SJCRH30 (cell line): ENCODE results near the gene MEI4. TPM values are rescaled to one million over a fixed set of nuclear protein-coding genes. Genes with fewer than 3 reads are reported as not detected.
"Not testable (repeated sequence)": the region's sequence is repeated elsewhere in the genome, so short reads cannot be mapped to it uniquely, and the experiment has no call there.

Experiments used
- DNase-seq, 2 experiments: peaks; one replicate each; pipeline ENCODE4 v3.0.0-alpha.2; 2015 to 2020
- H3K27ac ChIP-seq: fragments of 250-450 bp; sonication (Bioruptor Pico); 2 replicates; pipeline ENCODE4 v1.5.1; 2020; ENCODE audit warnings: mild to moderate bottlenecking, moderate library complexity
- H3K27me3 ChIP-seq: fragments of 250-450 bp; sonication (Bioruptor Pico); 2 replicates; pipeline ENCODE4 v1.5.1; 2020; ENCODE audit warnings: mild to moderate bottlenecking, moderate library complexity
- H3K36me3 ChIP-seq: fragments of 250-450 bp; sonication (Bioruptor Pico); 2 replicates; pipeline ENCODE4 v1.5.1; 2020; ENCODE audit warnings: mild to moderate bottlenecking, moderate library complexity
- H3K4me1 ChIP-seq: fragments of 250-450 bp; sonication (Bioruptor Pico); 2 replicates; pipeline ENCODE4 v1.5.1; 2020; ENCODE audit warnings: mild to moderate bottlenecking, moderate library complexity
- H3K4me3 ChIP-seq: fragments of 250-450 bp; sonication (Bioruptor Pico); 2 replicates; pipeline ENCODE4 v1.5.1; 2020; ENCODE audit warnings: mild to moderate bottlenecking, moderate library complexity
- H3K9me3 ChIP-seq: fragments of 250-450 bp; sonication (Bioruptor Pico); replicated peaks from 2 replicates; pipeline ENCODE4 v1.5.1; 2020; ENCODE audit warnings: mild to moderate bottlenecking, moderate library complexity
- total RNA-seq: library from RNA; depleted of rRNA; stranded (reverse); fragments of >200 nt; shearing (Covaris generic); gene quantifications from 2 replicates; pipeline ENCODE4 v1.2.3, GENCODE V29; 2014

MEI4 gene
- total RNA-seq, 1 experiment from 2014 or later: not detected

- Histone ChIP-seq H3K4me1 (no peaks in the 10 kb centered on the region), H3K4me3 (no peak overlapping the region), H3K36me3 (no peaks in the 10 kb centered on the region), H3K9me3 (no peaks in the 10 kb centered on the region), H3K27me3 (no peaks in the 10 kb centered on the region), H3K27ac (no peak overlapping the region)
- DNase-seq: no peak
These were observed 164.0 kb downstream of the MEI4 start for GRCh38 chr6:77816766-77817270.

GRCh38 chr6:77822265-77822664 is 169.4 kb downstream of the MEI4 start:
- no peak overlapping the region for H3K27ac ChIP-seq
- H3K4me3 ChIP-seq: no peak overlapping the region
- H3K9me3 ChIP-seq: no peaks in the 10 kb centered on the region
- no peaks in the 10 kb centered on the region for H3K36me3 ChIP-seq
- no peak for DNase-seq
- no peaks in the 10 kb centered on the region for H3K4me1 ChIP-seq
- H3K27me3 ChIP-seq: no peaks in the 10 kb centered on the region

GRCh38 chr6:77825204-77825603 is 172.4 kb downstream of the MEI4 start:
- Histone ChIP-seq H3K36me3 (no peaks in the 10 kb centered on the region), H3K27ac (no peak overlapping the region), H3K27me3 (no peaks in the 10 kb centered on the region; the same call in 1 of the 2 replicates), H3K4me1 (no peaks in the 10 kb centered on the region), H3K9me3 (no peaks in the 10 kb centered on the region), H3K4me3 (no peak overlapping the region)
- DNase-seq: no peak

DNA sequence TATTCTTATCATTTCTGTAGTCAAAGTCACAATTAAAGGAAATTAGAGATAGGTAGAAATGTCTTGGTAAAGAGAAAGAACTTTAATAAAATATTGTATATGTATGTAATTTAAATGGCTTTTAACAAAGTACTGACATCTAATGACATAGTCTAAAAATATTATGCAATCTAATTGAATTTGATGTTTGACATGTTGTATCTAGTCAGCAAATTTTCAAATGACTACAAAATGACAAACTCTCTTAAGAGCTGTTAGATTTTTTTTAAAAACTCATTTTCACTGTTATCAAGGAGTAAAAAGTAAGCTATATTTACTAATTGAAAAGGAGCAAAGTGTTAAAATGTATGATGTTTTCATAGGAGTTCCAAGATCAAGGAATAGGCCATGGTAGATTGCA is 176.9 kb downstream of the MEI4 start:
- DNase-seq: no peak
- H3K4me1 ChIP-seq: no peaks in the 10 kb centered on the region; the same call in 1 of the 2 replicates
- H3K27ac ChIP-seq: no peak overlapping the region
- no peaks in the 10 kb centered on the region for H3K9me3 ChIP-seq
- H3K4me3 ChIP-seq: no peak overlapping the region
- no peaks in the 10 kb centered on the region; the same call in 1 of the 2 replicates for H3K27me3 ChIP-seq
- no peaks in the 10 kb centered on the region for H3K36me3 ChIP-seq

DNA sequence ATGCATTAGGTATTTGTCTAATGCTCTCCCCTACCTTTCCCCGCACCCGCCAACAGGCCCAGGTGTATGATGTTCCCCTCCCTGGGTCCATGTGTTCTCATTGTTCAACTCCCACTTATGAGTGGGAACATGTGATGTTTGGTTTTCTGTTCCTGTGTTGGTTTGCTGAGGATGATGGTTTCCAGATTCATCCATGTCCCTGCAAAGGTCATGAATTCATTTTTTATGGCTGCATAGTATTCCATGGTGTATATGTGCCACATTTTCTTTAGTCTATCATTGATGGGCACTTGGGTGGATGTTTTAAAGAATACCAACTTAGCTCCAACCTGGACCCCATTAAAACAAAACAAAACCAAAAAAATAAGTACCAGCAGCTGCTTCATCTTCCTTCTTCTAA is 180.9 kb downstream of the MEI4 start:
- not testable (repeated sequence) for H3K27ac ChIP-seq, H3K36me3 ChIP-seq, H3K4me1 ChIP-seq, H3K27me3 ChIP-seq, H3K9me3 ChIP-seq, H3K4me3 ChIP-seq, DNase-seq

GRCh38 chr6:77834591-77834996 is 181.8 kb downstream of the MEI4 start:
- H3K4me1 ChIP-seq: no peaks in the 10 kb centered on the region; the same call in 1 of the 2 replicates
- H3K27ac ChIP-seq: no peak overlapping the region
- no peak overlapping the region for H3K4me3 ChIP-seq
- H3K9me3 ChIP-seq: no peaks in the 10 kb centered on the region
- no peaks in the 10 kb centered on the region for H3K36me3 ChIP-seq
- DNase-seq: no peak
- no peaks in the 10 kb centered on the region for H3K27me3 ChIP-seq

DNA sequence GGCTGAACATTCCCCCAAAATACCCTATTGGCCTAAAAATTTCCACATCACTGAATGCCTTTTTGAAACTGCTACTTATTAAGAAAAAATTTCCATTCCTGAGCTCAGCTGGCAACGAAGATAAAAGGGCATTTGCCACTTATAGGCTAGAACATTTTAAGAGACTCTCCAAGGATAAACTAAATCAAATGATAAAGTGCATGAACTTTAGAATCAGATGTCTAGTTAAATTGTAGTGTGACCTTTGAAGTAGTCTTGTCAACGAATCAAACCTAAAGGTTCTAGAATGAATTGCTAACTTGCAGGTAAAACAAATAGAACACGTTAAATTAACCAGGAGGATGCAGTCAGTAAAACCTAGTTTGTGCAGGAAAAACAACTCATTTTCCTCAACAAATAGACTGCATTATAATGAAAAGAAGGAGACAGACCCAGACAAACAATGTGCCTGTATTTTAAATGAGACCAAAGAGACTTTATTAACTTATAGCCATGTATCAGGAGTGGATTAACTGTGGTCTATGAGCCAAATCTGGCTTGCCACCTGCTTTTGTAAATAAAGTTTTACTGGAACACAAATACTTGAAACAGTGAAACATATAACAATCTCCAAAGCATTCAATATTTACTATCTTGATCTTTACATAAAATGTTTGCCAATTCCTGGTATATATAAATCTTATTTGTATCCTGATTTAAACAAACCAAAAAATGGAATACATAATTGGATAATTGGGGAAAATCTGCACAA is 184.4 kb downstream of the MEI4 start:
- Histone ChIP-seq H3K36me3 (no peaks in the 10 kb centered on the region), H3K4me1 (no peaks in the 10 kb centered on the region), H3K27me3 (no peaks in the 10 kb centered on the region), H3K4me3 (no peak overlapping the region), H3K27ac (no peak overlapping the region), H3K9me3 (no peaks in the 10 kb centered on the region)
- DNase-seq: no peak

GRCh38 chr6:77839292-77839691 is 186.5 kb downstream of the MEI4 start:
- no peak for DNase-seq
- H3K27ac ChIP-seq: no peak overlapping the region
- H3K36me3 ChIP-seq: no peaks in the 10 kb centered on the region
- no peaks in the 10 kb centered on the region for H3K27me3 ChIP-seq
- no peaks in the 10 kb centered on the region for H3K9me3 ChIP-seq
- no peaks in the 10 kb centered on the region for H3K4me1 ChIP-seq
- H3K4me3 ChIP-seq: no peak overlapping the region

DNA sequence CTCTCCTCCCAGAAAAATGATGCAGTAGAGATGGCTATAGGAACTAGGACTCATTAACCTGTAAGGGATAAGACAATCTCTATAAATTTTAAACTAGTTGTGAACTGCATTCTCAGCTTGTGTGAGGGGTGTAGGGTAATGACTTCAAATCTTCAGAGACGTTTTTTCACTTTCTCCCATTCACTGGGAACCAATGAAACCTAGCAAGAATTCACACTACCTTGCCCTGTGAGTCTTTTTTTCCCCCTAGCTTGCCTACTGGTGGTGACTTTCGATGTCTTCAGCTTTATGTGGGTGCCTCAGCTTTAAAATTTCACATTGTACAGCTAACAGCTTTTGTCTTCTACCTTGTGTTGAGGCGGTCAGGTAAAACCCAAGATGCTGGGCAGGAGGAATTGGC is 192.0 kb downstream of the MEI4 start:
- no peak overlapping the region for H3K4me3 ChIP-seq
- DNase-seq: no peak
- H3K27me3 ChIP-seq: no peaks in the 10 kb centered on the region
- no peaks in the 10 kb centered on the region for H3K36me3 ChIP-seq
- H3K4me1 ChIP-seq: no peaks in the 10 kb centered on the region
- H3K9me3 ChIP-seq: no peaks in the 10 kb centered on the region
- no peak overlapping the region for H3K27ac ChIP-seq

DNA sequence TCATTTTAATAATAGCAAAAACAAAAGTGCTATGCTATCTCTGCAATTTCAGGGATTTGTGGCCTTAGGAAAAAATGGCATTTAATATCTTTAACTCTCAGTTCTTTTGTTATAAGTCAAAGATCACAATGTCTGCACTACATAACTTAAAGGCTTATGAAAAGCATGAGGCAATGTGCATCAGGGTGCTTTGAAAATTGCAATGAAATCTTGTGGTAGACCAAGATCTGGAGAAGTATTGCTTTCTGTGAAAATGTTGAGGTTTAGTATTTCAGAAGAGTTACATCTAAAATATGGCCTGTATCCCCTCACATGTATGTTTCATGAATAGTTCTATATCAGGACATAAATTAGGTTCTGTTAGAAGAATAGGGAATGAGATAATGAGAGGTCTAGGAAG is 200.6 kb downstream of the MEI4 start:
- Histone ChIP-seq H3K27ac (no peak overlapping the region), H3K36me3 (no peaks in the 10 kb centered on the region), H3K27me3 (0 out of 2 replicates have a peak, but pooled peaks cover 3% of the 10 kb centered on the region), H3K9me3 (no peaks in the 10 kb centered on the region), H3K4me1 (no peaks in the 10 kb centered on the region), H3K4me3 (no peak overlapping the region)
- DNase-seq: no peak

DNA sequence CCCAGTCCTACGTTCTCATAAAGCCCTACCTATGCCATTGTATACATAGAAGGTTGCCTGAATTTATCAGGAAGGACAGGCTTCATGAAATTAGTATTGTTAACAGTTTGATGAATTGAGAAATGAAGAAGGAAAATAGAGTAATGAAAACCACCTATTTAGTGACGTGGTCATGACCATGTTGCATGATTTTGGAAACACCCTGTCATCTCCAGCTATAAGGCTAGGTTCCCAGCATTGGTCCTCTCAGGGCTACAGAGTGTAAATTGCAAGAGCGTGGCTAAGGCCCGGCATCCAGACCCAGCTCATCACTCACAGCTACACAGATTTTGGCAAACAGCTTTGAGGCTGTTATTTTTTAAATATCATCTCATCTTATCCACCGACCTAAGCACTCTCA is 203.6 kb downstream of the MEI4 start:
- Histone ChIP-seq H3K36me3 (no peaks in the 10 kb centered on the region), H3K4me3 (no peak overlapping the region), H3K27ac (no peak overlapping the region), H3K4me1 (no peaks in the 10 kb centered on the region), H3K27me3 (0 out of 2 replicates have a peak, but pooled peaks cover 3% of the 10 kb centered on the region), H3K9me3 (no peaks in the 10 kb centered on the region)
- no peak for DNase-seq

GRCh38 chr6:77857421-77857820 is 204.6 kb downstream of the MEI4 start:
- no peak overlapping the region for H3K27ac ChIP-seq
- no peak for DNase-seq
- H3K36me3 ChIP-seq: no peaks in the 10 kb centered on the region
- no peaks in the 10 kb centered on the region for H3K4me1 ChIP-seq
- no peak overlapping the region for H3K4me3 ChIP-seq
- H3K27me3 ChIP-seq: 0 out of 2 replicates have a peak, but pooled peaks cover 3% of the 10 kb centered on the region
- no peaks in the 10 kb centered on the region for H3K9me3 ChIP-seq

DNA sequence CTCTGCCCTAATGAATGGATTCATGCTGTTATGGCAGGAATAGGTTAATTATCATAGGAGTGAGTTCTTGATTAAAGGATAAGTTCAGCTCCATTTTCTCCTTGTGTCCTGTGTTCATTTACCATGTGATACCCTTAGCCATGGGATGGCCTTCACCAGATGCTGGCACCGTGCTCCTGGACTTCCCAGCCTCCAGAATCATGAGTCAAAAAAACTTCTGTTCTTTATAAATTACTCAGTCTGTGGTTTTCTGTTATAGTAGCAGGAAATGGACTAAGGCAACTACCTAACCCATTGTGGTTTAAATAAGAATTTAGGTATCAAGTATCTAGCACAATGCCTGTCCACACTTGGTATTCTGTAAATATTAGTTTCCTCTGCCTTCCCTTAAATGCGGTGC is 223.5 kb downstream of the MEI4 start:
- Histone ChIP-seq H3K9me3 (no peaks in the 10 kb centered on the region), H3K4me3 (no peak overlapping the region), H3K4me1 (no peaks in the 10 kb centered on the region), H3K27me3 (no peaks in the 10 kb centered on the region), H3K27ac (no peak overlapping the region), H3K36me3 (no peaks in the 10 kb centered on the region)
- no peak for DNase-seq

- DNase-seq: no peak
- Histone ChIP-seq H3K36me3 (no peaks in the 10 kb centered on the region), H3K9me3 (no peaks in the 10 kb centered on the region), H3K27ac (no peak overlapping the region), H3K4me3 (no peak overlapping the region), H3K4me1 (no peaks in the 10 kb centered on the region), H3K27me3 (no peaks in the 10 kb centered on the region)
These were observed 226.7 kb downstream of the MEI4 start for GRCh38 chr6:77879527-77879926.

- no peaks in the 10 kb centered on the region for H3K36me3 ChIP-seq
- H3K9me3 ChIP-seq: no peaks in the 10 kb centered on the region
- H3K4me1 ChIP-seq: no peaks in the 10 kb centered on the region
- no peak for DNase-seq
- H3K27ac ChIP-seq: no peak overlapping the region
- no peak overlapping the region for H3K4me3 ChIP-seq
- H3K27me3 ChIP-seq: no peaks in the 10 kb centered on the region
These were observed 227.7 kb downstream of the MEI4 start for GRCh38 chr6:77880501-77880900.

DNA sequence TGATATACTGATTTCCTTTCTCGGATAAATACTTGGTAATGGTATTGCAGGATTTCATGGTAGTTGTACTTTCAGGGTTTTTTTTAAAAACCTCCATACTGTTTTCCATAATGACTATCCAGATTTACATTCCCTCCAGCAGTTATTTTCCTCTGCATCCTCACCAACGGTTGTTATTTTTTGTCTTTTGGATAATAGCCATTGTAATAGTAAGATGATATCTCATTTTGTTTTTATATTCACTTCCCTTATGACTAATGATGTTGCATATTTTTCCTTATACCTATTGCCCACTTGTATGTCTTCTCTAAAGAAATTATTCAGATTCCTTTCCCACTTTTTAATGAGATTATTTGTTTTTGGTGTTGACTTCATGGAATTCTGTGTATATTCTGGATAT is 231.0 kb downstream of the MEI4 start:
- Histone ChIP-seq H3K36me3 (no peaks in the 10 kb centered on the region), H3K9me3 (no peaks in the 10 kb centered on the region), H3K4me1 (no peaks in the 10 kb centered on the region), H3K4me3 (no peak overlapping the region), H3K27me3 (no peaks in the 10 kb centered on the region), H3K27ac (no peak overlapping the region)
- no peak for DNase-seq
